Muscle layer of duodenum (tissue), 2 donors: Measurements from ENCODE around the gene SGPL1.

ENCODE experiments used
- H3K27ac ChIP-seq: one replicate; pipeline ENCODE4 v1.7.0; 2013; ENCODE audit warnings: mild to moderate bottlenecking, low read length
- H3K27me3 ChIP-seq: one replicate; pipeline ENCODE4 v1.7.0; 2013; ENCODE audit warnings: low read depth, mild to moderate bottlenecking, control low read depth, low read length
- H3K36me3 ChIP-seq, 2 donors: one replicate each; pipeline ENCODE4 v1.7.0; 2013; ENCODE audit warnings: low read length in 2 of 2, control low read depth in 1 of 2, mild to moderate bottlenecking in 1 of 2; ENCODE audit not compliant: insufficient read depth in 2 of 2, control insufficient read depth in 1 of 2
- H3K4me1 ChIP-seq, 2 donors: one replicate each; pipeline ENCODE4 v1.7.0; 2013; ENCODE audit warnings: low read length in 2 of 2, mild to moderate bottlenecking in 2 of 2, control low read depth in 1 of 2, moderate library complexity in 1 of 2; ENCODE audit not compliant: insufficient read depth in 2 of 2, control insufficient read depth in 1 of 2
- H3K4me3 ChIP-seq, 2 donors: one replicate each; pipeline ENCODE4 v1.7.0; 2013; ENCODE audit warnings: low read length in 2 of 2, low read depth in 1 of 2, mild to moderate bottlenecking in 1 of 2
- H3K9me3 ChIP-seq, 2 donors: one replicate each; pipeline ENCODE4 v1.7.0; 2013; ENCODE audit warnings: low read length in 2 of 2, control low read depth in 1 of 2, mild to moderate bottlenecking in 1 of 2; ENCODE audit not compliant: control insufficient read depth in 1 of 2
- donor health status: healthy.

Gene SGPL1

DNA sequence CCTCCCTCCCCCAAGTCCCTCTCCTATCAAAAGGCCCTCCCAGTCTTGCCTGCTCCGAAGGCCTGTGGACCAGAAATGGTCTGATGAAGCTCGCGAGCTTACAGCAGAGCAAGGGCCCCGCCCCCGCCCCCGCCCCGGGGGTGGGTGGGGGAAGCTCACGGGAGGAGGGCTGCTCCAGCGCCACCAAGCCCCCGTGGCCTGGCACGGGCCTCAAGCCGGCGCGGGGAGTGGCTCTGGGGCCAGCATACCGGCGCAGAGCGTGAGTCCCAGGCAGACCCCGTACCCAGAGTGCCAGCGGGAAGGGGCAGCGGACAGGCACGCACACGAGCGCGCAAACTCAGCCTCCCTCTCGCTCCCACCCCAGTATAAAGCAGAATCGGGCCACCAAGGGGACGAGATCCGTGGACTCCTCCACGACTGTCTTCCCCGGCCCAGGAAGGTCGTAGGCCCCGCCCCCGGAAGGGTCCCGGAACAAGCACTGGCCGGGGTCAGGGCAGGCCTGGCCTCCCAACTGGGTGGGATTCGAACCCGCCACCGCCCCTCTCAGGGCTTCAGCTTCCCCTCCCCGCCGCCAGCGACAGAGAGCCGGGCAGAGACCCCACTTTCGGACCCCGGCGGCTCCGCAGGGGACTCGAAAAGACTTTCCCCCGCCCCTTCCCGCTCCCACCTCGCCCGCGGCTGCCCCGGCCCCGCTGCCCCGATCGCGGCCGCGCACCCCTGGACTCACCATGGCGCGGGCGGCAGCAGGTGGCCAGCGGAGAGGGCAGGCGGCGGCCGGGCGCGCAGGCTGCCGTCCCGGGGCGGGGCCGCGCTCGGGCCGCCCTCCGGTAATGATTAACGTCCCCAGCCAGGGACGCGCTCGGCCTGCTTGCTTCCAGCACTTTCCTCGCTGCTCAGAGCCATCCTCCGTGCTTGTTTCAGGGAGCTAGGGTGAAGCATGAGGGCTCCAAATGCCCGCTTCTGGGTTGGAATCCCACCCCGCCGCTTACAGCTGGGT lies 72.4 kb downstream of the SGPL1 start, which contains the start of gene PCBD1:
TSS of gene PCBD1 (minus strand) at position 762 of the 997 bp plus-strand sequence. CDS start at position 730, 32 bp downstream.
- Histone ChIP-seq H3K27ac (peak within 1 kb of the TSS; percentile 39), H3K4me1 (peaks cover 8 to 28% of the 10 kb centered on the region in 2 donors), H3K36me3 (peaks cover 15 to 22% of the 10 kb centered on the region in 2 donors), H3K27me3 (no peaks in the 10 kb centered on the region), H3K4me3 (peak within 1 kb of the TSS; percentile 68 to 77), H3K9me3 (no peaks in the 10 kb centered on the region)

DNA sequence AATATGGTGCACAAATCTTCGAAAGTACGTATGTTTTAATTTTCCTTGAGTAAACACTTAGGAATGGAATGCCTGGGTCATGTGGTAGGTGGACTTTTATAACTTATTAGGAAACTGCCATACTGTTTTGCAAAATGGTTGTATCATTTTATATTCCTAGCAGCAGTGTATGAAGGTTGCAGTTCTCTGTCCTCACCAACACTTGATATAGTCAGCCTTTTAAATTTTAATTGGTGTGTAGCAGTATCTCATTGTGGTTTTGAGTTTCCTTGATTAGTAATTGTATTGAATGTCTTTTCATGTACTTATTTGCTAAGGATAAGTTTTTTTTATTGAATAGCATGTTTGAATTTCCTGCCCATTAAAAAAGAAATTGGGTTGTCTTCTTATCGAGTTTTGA lies 73.5 kb downstream of the SGPL1 start:
- peaks cover 11 to 15% of the 10 kb centered on the region in 2 donors for H3K36me3 ChIP-seq
- no peak overlapping the region for H3K4me3 ChIP-seq
- H3K27ac ChIP-seq: no peak overlapping the region
- H3K9me3 ChIP-seq: no peaks in the 10 kb centered on the region
- no peaks in the 10 kb centered on the region for H3K27me3 ChIP-seq
- H3K4me1 ChIP-seq: peaks cover 8 to 28% of the 10 kb centered on the region in 2 donors

DNA sequence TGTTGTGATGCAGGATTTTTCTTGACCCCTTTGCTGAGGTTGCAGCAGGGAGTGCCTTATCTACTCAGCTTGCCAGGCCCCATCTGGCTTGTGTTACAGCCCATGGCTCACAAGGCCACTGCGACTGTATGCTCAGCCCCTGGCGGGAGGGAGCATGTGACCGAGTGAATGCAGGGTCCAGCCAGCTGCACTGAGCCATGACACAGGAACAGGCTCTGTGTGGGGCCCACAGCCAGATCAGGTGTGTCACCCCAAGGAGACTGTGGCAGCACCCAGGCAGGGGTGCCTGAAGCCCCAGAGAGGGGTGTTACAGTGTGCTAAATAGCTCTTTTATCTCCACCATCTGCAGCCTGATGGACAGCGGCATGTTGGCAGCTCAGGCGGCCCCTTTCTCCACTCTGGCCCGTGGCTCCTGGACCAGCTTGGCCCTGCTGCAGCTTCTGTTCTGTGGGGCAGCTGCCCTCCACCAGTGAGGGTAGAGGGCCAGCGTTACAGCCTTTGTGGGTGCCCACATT lies 75.2 kb downstream of the SGPL1 start:
- Histone ChIP-seq H3K4me1 (peaks cover 8 to 23% of the 10 kb centered on the region in 2 donors), H3K36me3 (peaks cover 0 to 2% of the 10 kb centered on the region in 2 donors), H3K4me3 (no peak overlapping the region), H3K27ac (no peak overlapping the region), H3K27me3 (no peaks in the 10 kb centered on the region), H3K9me3 (no peaks in the 10 kb centered on the region)

GRCh38 chr10:70891627-70892026 lies 75.9 kb downstream of the SGPL1 start:
- H3K27me3 ChIP-seq: no peaks in the 10 kb centered on the region
- peaks cover 7 to 17% of the 10 kb centered on the region in 2 donors for H3K4me1 ChIP-seq
- H3K4me3 ChIP-seq: no peak overlapping the region
- H3K9me3 ChIP-seq: no peaks in the 10 kb centered on the region
- H3K27ac ChIP-seq: no peak overlapping the region
- H3K36me3 ChIP-seq: no peaks in the 10 kb centered on the region

DNA sequence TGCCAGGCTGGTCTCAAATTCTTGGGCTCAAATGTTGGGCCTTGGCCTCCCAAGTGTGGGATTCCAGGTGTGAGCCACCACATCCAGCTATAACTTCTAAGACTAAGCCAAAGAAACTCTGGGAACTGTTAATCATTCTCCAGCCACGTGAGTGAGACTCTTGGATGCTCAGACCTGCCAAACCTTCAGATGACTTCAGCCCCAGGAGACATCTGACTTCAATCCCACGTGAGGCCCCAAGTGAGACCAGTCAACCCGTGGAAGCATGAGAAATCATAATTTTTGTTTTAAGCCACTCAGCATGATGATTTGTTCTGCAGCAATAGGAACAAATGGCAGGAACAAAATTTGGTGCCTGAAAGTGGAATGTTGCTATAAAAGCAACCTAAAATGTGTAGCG lies 76.9 kb downstream of the SGPL1 start:
- no peaks in the 10 kb centered on the region for H3K27me3 ChIP-seq
- H3K4me1 ChIP-seq: peaks cover 4 to 7% of the 10 kb centered on the region in 2 donors
- no peaks in the 10 kb centered on the region for H3K36me3 ChIP-seq
- no peaks in the 10 kb centered on the region for H3K9me3 ChIP-seq
- H3K4me3 ChIP-seq: no peak overlapping the region
- H3K27ac ChIP-seq: no peak overlapping the region

GRCh38 chr10:70893227-70894006 lies 77.7 kb downstream of the SGPL1 start:
- Histone ChIP-seq H3K9me3 (no peaks in the 10 kb centered on the region), H3K27ac (no peak overlapping the region), H3K4me3 (no peak overlapping the region), H3K27me3 (no peaks in the 10 kb centered on the region), H3K36me3 (no peaks in the 10 kb centered on the region), H3K4me1 (peaks cover 4 to 7% of the 10 kb centered on the region in 2 donors)

- no peak overlapping the region for H3K27ac ChIP-seq
- no peaks in the 10 kb centered on the region for H3K27me3 ChIP-seq
- no peaks in the 10 kb centered on the region for H3K9me3 ChIP-seq
- H3K4me1 ChIP-seq: no peaks in the 10 kb centered on the region
- H3K4me3 ChIP-seq: no peak overlapping the region
- no peaks in the 10 kb centered on the region for H3K36me3 ChIP-seq
Observed at GRCh38 chr10:70894416-70894815, 78.7 kb downstream of the SGPL1 start.

GRCh38 chr10:70896551-70896950 lies 80.8 kb downstream of the SGPL1 start:
- Histone ChIP-seq H3K27ac (no peak overlapping the region), H3K9me3 (no peaks in the 10 kb centered on the region), H3K36me3 (no peaks in the 10 kb centered on the region), H3K27me3 (no peaks in the 10 kb centered on the region), H3K4me1 (no peaks in the 10 kb centered on the region), H3K4me3 (no peak overlapping the region)

- H3K9me3 ChIP-seq: no peaks in the 10 kb centered on the region
- no peaks in the 10 kb centered on the region for H3K27me3 ChIP-seq
- no peak overlapping the region for H3K27ac ChIP-seq
- H3K36me3 ChIP-seq: no peaks in the 10 kb centered on the region
- no peaks in the 10 kb centered on the region for H3K4me1 ChIP-seq
- no peak overlapping the region for H3K4me3 ChIP-seq
Observed at GRCh38 chr10:70898687-70899086, 82.9 kb downstream of the SGPL1 start.

DNA sequence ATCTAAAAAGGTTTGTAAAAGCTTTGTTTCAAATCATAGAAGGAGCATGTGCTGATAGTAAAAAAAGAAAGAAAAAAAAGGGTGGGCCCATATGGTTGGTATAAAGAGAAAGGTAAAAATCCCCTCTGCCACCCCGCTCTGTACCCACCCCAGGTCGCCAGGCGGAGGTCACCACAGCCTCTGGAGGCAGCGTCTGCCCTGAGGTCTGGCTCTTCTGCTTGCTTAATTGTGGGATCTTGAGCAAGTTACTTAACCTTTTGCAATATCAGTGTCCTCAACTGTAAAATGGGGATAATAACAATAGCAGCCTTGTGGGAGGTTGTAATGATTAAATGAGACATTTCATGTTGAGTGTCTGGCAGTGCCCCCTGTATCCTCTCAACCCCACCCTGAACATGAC lies 83.3 kb downstream of the SGPL1 start:
- Histone ChIP-seq H3K27ac (no peak overlapping the region), H3K4me3 (no peak overlapping the region), H3K9me3 (no peaks in the 10 kb centered on the region), H3K4me1 (no peaks in the 10 kb centered on the region), H3K36me3 (no peaks in the 10 kb centered on the region), H3K27me3 (no peaks in the 10 kb centered on the region)

DNA sequence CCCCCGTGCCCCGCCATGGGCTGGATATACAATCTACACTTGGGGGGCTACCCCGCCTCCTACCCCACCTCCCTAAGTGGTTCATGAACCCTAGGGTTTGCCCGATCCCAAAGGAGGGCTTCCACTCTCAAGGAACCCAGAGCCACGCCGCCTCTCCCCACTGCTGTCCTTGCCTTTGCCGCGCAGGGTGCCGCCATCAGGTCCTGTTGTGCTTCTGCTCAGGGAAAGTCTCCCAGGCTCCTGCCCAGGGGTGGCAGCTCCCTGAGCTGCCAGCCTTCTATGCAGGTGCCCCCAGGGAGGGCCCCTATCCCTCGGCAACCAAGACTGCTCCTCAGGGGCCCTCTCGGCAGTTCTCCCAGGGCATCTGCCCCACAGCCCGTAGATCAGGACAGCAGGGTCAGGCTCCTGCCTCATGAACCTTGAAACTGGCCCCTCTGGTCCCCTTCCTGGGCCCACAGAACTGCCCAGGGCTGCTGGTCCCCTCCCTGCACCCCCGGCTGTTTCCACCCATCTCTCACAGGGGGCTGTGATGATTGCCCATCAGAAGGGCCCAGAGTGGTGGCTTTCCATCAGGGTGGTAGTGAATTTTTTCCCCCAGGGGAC lies 85.6 kb downstream of the SGPL1 start:
- H3K27me3 ChIP-seq: no peaks in the 10 kb centered on the region
- H3K4me3 ChIP-seq: no peak overlapping the region
- no peaks in the 10 kb centered on the region for H3K4me1 ChIP-seq
- H3K27ac ChIP-seq: no peak overlapping the region
- no peaks in the 10 kb centered on the region for H3K9me3 ChIP-seq
- no peaks in the 10 kb centered on the region for H3K36me3 ChIP-seq
